Measurements from ENCODE around the gene NLGN1. TPM values are rescaled to one million over a fixed set of nuclear protein-coding genes. Genes with fewer than 3 reads are reported as not detected.
"Not testable (repeated sequence)": the region's sequence is repeated elsewhere in the genome, so short reads cannot be mapped to it uniquely, and the experiment has no call there.

Gene NLGN1
- total RNA-seq, 1 donor from 2014 or later: not detected

- ATAC-seq (ENCODE audit: low read depth) (no peak), DNase-seq (no peak)
- TF ChIP-seq CTCF (IDR thresholded peaks at IDR 0.05): no peak
- ChIA-PET CTCF (no interaction called here), POLR2A (no interaction called here)
- intact Hi-C loops (cut with micrococcal nuclease): no loop called here
- Mint-ChIP-seq H3K27me3 (no peaks in the 10 kb centered on the region), H3K4me3 (no peak overlapping the region), H3K9me3 (no peaks in the 10 kb centered on the region), H3K36me3 (ENCODE audit: low read depth) (no peaks in the 10 kb centered on the region), H3K4me1 (no peaks in the 10 kb centered on the region), H3K27ac (no peak overlapping the region)
Observed at GRCh38 chr3:173380681-173381080, 16.9 kb upstream of the NLGN1 start.

- H3K9me3 Mint-ChIP-seq; ATAC-seq (ENCODE audit: low read depth); H3K4me3 Mint-ChIP-seq; H3K27me3 Mint-ChIP-seq; H3K36me3 Mint-ChIP-seq (ENCODE audit: low read depth); CTCF ChIA-PET; intact Hi-C loops (cut with micrococcal nuclease); H3K4me1 Mint-ChIP-seq; DNase-seq; H3K27ac Mint-ChIP-seq; POLR2A ChIA-PET: not testable (repeated sequence)
Observed at GRCh38 chr3:173381936-173382335, 15.6 kb upstream of the NLGN1 start.

- peaks cover 22% of the 10 kb centered on the region for H3K4me1 Mint-ChIP-seq
- CTCF ChIA-PET: no interaction called here
- no peaks in the 10 kb centered on the region for H3K9me3 Mint-ChIP-seq
Observed at GRCh38 chr3:173395073-173395411, 2.5 kb upstream of the NLGN1 start.

GRCh38 chr3:173395412-173396181, 1.9 kb upstream of the NLGN1 start:
- Mint-ChIP-seq H3K36me3 (ENCODE audit: low read depth) (no peaks in the 10 kb centered on the region), H3K9me3 (no peaks in the 10 kb centered on the region), H3K4me1 (peaks cover 22% of the 10 kb centered on the region), H3K4me3 (peak overlapping the region; percentile 61), H3K27me3 (peaks cover 50% of the 10 kb centered on the region), H3K27ac (no peak overlapping the region)
- TF ChIP-seq CTCF (IDR thresholded peaks at IDR 0.05): no peak
- ChIA-PET CTCF (no interaction called here), POLR2A (no interaction called here)
- ATAC-seq (ENCODE audit: low read depth) (peak; percentile 50), DNase-seq (no peak)
- intact Hi-C loops (cut with micrococcal nuclease): no loop called here

More at GRCh38 chr3:173395073-173395411, 2.5 kb upstream of the NLGN1 start:
- intact Hi-C loops (cut with micrococcal nuclease): no loop called here
- no peak for TF ChIP-seq CTCF (IDR thresholded peaks at IDR 0.05)
- Mint-ChIP-seq H3K4me3 (peak overlapping the region; percentile 56), H3K27me3 (peaks cover 46% of the 10 kb centered on the region), H3K27ac (no peak overlapping the region), H3K36me3 (ENCODE audit: low read depth) (no peaks in the 10 kb centered on the region)
- ATAC-seq (ENCODE audit: low read depth) (no peak), DNase-seq (no peak)
- POLR2A ChIA-PET: no interaction called here

- H3K4me3 Mint-ChIP-seq: peak overlapping the region; percentile 61
- no peaks in the 10 kb centered on the region for H3K9me3 Mint-ChIP-seq
- peaks cover 54% of the 10 kb centered on the region for H3K27me3 Mint-ChIP-seq
- intact Hi-C loops (cut with micrococcal nuclease): no loop called here
- CTCF ChIA-PET: no interaction called here
- TF ChIP-seq CTCF (IDR thresholded peaks at IDR 0.05): no peak
- ATAC-seq (ENCODE audit: low read depth) (no peak), DNase-seq (no peak)
- H3K27ac Mint-ChIP-seq: no peak overlapping the region
- peaks cover 22% of the 10 kb centered on the region for H3K4me1 Mint-ChIP-seq
- no peaks in the 10 kb centered on the region for H3K36me3 Mint-ChIP-seq (ENCODE audit: low read depth)
- POLR2A ChIA-PET: no interaction called here
Observed at GRCh38 chr3:173396191-173397041, 1.1 kb upstream of the NLGN1 start.

Data from activated B cell treated with CpG ODN at 0.5 μM for 24 hours (primary cell).